H1 (cell line): ENCODE measurements around the gene EFCAB8. TPM values are rescaled to one million over a fixed set of nuclear protein-coding genes. Genes with fewer than 3 reads are reported as not detected.

Experiments used
- CBX8 ChIP-seq: fragments of 300-800, 300-1000 bp; sonication (generic); IDR thresholded peaks from 2 replicates; pipeline ENCODE4 v1.7.1; 2016; ENCODE audit warnings: low read depth, low read length, borderline replicate concordance
- CHD1 ChIP-seq: IDR thresholded peaks from 2 replicates; pipeline ENCODE4 v1.6.1; 2012; ENCODE audit warnings: low read depth, low read length, improper control_type of control experiment
- CHD2 ChIP-seq: IDR thresholded peaks from 2 replicates; pipeline ENCODE4 v1.6.1; 2012; ENCODE audit warnings: low read length, improper control_type of control experiment
- EGR1 ChIP-seq: IDR thresholded peaks from 2 replicates; pipeline ENCODE4 v1.6.1; 2011; ENCODE audit warnings: low read depth, low read length, borderline replicate concordance
- KDM1A ChIP-seq: fragments of 200-600, 300-600 bp; sonication (generic); IDR thresholded peaks from 2 replicates; pipeline ENCODE4 v1.7.1; 2016; ENCODE audit warnings: mild to moderate bottlenecking, low read length, borderline replicate concordance
- SIN3A ChIP-seq, 2 experiments: IDR thresholded peaks in 1 of 2; conservative IDR thresholded peaks in 1 of 2; 2 replicates each; pipeline ENCODE4 v1.6.1; 2011 to 2012; ENCODE audit warnings: low read length in 2 of 2, improper control_type of control experiment in 1 of 2, low read depth in 1 of 2, mild to moderate bottlenecking in 1 of 2
- SP4 ChIP-seq: IDR thresholded peaks from 2 replicates; pipeline ENCODE4 v1.6.1; 2012; ENCODE audit warnings: low read length, inconsistent platforms
- SRF ChIP-seq: IDR thresholded peaks from 2 replicates; pipeline ENCODE4 v1.6.1; 2011; ENCODE audit warnings: mild to moderate bottlenecking, low read depth, low read length, moderate library complexity
- TAF7 ChIP-seq: optimal IDR thresholded peaks from 2 replicates; pipeline ENCODE3; 2011; ENCODE audit warnings: low read depth, mild to moderate bottlenecking, inconsistent platforms, low read length, moderate library complexity, borderline replicate concordance
- YY1 ChIP-seq: IDR thresholded peaks from 2 replicates; pipeline ENCODE4 v1.6.1; 2011; ENCODE audit warnings: low read depth, mild to moderate bottlenecking, low read length
- polyA plus RNA-seq, 7 experiments: library from polyadenylated mRNA; depleted of rRNA in 3 of 7; stranded (reverse) in 5 of 7; unstranded in 2 of 7; fragments of >200 nt in 5 of 7; fragments of 200-250 nt in 2 of 7; gene quantifications; 1 replicate in 5 of 7; 2 replicates in 1 of 7; 4 replicates in 1 of 7; pipeline versions ENCODE4 v1.2.1 to v1.2.3, GENCODE V29; 2011 to 2013; ENCODE audit warnings: missing spikeins in 2 of 7, mixed read lengths in 2 of 7
- total RNA-seq: library from RNA; stranded (reverse); fragmentation: NEBNext Ultra II Directional; extraction: Animal tissue kit (Norgen Biotek cat#: 25700); gene quantifications from 2 replicates; pipeline ENCODE4 v1.2.1, GENCODE V29; 2021
- TF ChIP-seq, protein P1 (sequence below): fragments of 300-600 bp; sonication (generic); IDR thresholded peaks from 2 replicates; pipeline ENCODE4 v1.7.1; 2012; ENCODE audit warnings: low read length, moderate library complexity, mild to moderate bottlenecking, inconsistent platforms; ENCODE audit not compliant: insufficient replicate concordance
- TF ChIP-seq, protein P2 (sequence below): IDR thresholded peaks from 2 replicates; pipeline ENCODE4 v1.6.1; 2012; ENCODE audit warnings: inconsistent platforms

The EFCAB8 gene
- total and polyA plus RNA-seq, 2 of the 8 experiments (the other 6 are each of a cell fraction or from before 2014, with no cell fraction given), result 0.06 to 0.20 TPM

DNA sequence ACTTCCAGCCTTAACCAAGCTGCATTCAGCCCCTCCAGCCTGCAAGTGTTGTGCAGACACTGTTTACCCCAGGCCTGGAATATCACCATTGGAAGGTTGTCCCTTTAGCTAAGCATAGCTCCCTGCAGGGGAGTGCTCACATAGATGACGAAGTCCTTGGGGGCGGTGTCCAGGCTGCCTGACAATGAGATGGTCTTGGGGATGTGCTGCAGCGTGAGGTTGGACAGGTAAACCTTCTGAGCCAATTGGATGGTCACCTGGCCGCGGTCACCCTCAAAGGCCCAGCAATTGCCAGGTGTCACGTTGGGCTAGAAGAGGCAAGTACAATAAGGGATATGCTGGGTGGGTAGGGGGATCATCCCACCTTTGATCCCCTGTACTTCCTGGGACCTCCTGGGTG is 126.9 kb downstream of the EFCAB8 start (continued):
- TF ChIP-seq, protein P1, sequence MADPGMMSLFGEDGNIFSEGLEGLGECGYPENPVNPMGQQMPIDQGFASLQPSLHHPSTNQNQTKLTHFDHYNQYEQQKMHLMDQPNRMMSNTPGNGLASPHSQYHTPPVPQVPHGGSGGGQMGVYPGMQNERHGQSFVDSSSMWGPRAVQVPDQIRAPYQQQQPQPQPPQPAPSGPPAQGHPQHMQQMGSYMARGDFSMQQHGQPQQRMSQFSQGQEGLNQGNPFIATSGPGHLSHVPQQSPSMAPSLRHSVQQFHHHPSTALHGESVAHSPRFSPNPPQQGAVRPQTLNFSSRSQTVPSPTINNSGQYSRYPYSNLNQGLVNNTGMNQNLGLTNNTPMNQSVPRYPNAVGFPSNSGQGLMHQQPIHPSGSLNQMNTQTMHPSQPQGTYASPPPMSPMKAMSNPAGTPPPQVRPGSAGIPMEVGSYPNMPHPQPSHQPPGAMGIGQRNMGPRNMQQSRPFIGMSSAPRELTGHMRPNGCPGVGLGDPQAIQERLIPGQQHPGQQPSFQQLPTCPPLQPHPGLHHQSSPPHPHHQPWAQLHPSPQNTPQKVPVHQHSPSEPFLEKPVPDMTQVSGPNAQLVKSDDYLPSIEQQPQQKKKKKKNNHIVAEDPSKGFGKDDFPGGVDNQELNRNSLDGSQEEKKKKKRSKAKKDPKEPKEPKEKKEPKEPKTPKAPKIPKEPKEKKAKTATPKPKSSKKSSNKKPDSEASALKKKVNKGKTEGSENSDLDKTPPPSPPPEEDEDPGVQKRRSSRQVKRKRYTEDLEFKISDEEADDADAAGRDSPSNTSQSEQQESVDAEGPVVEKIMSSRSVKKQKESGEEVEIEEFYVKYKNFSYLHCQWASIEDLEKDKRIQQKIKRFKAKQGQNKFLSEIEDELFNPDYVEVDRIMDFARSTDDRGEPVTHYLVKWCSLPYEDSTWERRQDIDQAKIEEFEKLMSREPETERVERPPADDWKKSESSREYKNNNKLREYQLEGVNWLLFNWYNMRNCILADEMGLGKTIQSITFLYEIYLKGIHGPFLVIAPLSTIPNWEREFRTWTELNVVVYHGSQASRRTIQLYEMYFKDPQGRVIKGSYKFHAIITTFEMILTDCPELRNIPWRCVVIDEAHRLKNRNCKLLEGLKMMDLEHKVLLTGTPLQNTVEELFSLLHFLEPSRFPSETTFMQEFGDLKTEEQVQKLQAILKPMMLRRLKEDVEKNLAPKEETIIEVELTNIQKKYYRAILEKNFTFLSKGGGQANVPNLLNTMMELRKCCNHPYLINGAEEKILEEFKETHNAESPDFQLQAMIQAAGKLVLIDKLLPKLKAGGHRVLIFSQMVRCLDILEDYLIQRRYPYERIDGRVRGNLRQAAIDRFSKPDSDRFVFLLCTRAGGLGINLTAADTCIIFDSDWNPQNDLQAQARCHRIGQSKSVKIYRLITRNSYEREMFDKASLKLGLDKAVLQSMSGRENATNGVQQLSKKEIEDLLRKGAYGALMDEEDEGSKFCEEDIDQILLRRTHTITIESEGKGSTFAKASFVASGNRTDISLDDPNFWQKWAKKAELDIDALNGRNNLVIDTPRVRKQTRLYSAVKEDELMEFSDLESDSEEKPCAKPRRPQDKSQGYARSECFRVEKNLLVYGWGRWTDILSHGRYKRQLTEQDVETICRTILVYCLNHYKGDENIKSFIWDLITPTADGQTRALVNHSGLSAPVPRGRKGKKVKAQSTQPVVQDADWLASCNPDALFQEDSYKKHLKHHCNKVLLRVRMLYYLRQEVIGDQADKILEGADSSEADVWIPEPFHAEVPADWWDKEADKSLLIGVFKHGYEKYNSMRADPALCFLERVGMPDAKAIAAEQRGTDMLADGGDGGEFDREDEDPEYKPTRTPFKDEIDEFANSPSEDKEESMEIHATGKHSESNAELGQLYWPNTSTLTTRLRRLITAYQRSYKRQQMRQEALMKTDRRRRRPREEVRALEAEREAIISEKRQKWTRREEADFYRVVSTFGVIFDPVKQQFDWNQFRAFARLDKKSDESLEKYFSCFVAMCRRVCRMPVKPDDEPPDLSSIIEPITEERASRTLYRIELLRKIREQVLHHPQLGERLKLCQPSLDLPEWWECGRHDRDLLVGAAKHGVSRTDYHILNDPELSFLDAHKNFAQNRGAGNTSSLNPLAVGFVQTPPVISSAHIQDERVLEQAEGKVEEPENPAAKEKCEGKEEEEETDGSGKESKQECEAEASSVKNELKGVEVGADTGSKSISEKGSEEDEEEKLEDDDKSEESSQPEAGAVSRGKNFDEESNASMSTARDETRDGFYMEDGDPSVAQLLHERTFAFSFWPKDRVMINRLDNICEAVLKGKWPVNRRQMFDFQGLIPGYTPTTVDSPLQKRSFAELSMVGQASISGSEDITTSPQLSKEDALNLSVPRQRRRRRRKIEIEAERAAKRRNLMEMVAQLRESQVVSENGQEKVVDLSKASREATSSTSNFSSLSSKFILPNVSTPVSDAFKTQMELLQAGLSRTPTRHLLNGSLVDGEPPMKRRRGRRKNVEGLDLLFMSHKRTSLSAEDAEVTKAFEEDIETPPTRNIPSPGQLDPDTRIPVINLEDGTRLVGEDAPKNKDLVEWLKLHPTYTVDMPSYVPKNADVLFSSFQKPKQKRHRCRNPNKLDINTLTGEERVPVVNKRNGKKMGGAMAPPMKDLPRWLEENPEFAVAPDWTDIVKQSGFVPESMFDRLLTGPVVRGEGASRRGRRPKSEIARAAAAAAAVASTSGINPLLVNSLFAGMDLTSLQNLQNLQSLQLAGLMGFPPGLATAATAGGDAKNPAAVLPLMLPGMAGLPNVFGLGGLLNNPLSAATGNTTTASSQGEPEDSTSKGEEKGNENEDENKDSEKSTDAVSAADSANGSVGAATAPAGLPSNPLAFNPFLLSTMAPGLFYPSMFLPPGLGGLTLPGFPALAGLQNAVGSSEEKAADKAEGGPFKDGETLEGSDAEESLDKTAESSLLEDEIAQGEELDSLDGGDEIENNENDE, result no peak
- TF ChIP-seq CHD2 (no peak), SIN3A (conservative IDR thresholded peaks at IDR 0.05 in 1 of 2, IDR thresholded peaks at IDR 0.05 in 1 of 2; ENCODE audit: low read depth in 1 of 2, low read length in 2 of 2) (no peak), TAF7 (no peak), KDM1A (no peak), CBX8 (no peak), SRF (no peak), SP4 (no peak), CHD1 (no peak), YY1 (no peak), EGR1 (no peak)
- TF ChIP-seq, protein P2, sequence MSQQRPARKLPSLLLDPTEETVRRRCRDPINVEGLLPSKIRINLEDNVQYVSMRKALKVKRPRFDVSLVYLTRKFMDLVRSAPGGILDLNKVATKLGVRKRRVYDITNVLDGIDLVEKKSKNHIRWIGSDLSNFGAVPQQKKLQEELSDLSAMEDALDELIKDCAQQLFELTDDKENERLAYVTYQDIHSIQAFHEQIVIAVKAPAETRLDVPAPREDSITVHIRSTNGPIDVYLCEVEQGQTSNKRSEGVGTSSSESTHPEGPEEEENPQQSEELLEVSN, result no peak
